Activated CD8-positive, alpha-beta T cell treated with anti-CD3 and anti-CD28 coated beads for 36 hours (primary cell): ENCODE measurements around the gene HNRNPL. TPM values are rescaled to one million over a fixed set of nuclear protein-coding genes. Genes with fewer than 3 reads are reported as not detected.
"Not testable (repeated sequence)": the region's sequence is repeated elsewhere in the genome, so short reads cannot be mapped to it uniquely, and the experiment has no call there.

ENCODE experiments used
- ATAC-seq: fragments of 200-7000 bp; cut with Tn5 transposase; one replicate; pipeline ENCODE4 v1.10.0; 2021; ENCODE audit warnings: mild to moderate bottlenecking, moderate library complexity
- CTCF ChIA-PET: fragments of 350-600 bp; sonication (Branson Sonifier 250); formaldehyde crosslinking; loops from one replicate; lab custom pipeline; 2021; ENCODE audit warnings: antibody characterized with exemption; lab: Charles Lee
- POLR2A ChIA-PET: fragments of 350-600 bp; sonication (Branson Sonifier 250); formaldehyde crosslinking; loops from one replicate; lab custom pipeline; 2021; ENCODE audit warnings: antibody characterized with exemption; lab: Charles Lee
- DNase-seq: peaks from one replicate; pipeline ENCODE4 v3.0.0-alpha.2; 2020
- H3K27ac Mint-ChIP-seq: one replicate; pipeline ENCODE4 v1.8.0; 2021; ENCODE audit warnings: mild to moderate bottlenecking, mixed read lengths
- H3K27me3 Mint-ChIP-seq: one replicate; pipeline ENCODE4 v1.8.0; 2021; ENCODE audit warnings: mixed read lengths
- H3K36me3 Mint-ChIP-seq: one replicate; pipeline ENCODE4 v1.8.0; 2021; ENCODE audit warnings: low read depth, mixed read lengths
- H3K4me1 Mint-ChIP-seq: one replicate; pipeline ENCODE4 v1.8.0; 2021; ENCODE audit warnings: low read depth, mixed read lengths
- H3K4me3 Mint-ChIP-seq: one replicate; pipeline ENCODE4 v1.8.0; 2021; ENCODE audit warnings: mild to moderate bottlenecking, moderate library complexity, mixed read lengths
- H3K9me3 Mint-ChIP-seq: one replicate; pipeline ENCODE4 v1.8.0; 2021; ENCODE audit warnings: mixed read lengths
- intact Hi-C: fragments of 100-400 bp; cut with micrococcal nuclease; formaldehyde crosslinking; loops from one replicate; pipeline ENCODE4 v1.10.0; 2022
- total RNA-seq, 2 experiments: library from RNA; stranded (reverse); gene quantifications; one replicate each; pipeline ENCODE4 v1.2.3, GENCODE V29; 2021
- TF ChIP-seq, protein P1 (sequence below): fragments of 200-600 bp; IDR thresholded peaks from one replicate; pipeline ENCODE4 v1.8.0; 2022; ENCODE audit warnings: antibody characterized with exemption, mild to moderate bottlenecking

The HNRNPL gene
- total RNA-seq, 2 experiments from 2014 or later = 747 to 761 TPM

DNA sequence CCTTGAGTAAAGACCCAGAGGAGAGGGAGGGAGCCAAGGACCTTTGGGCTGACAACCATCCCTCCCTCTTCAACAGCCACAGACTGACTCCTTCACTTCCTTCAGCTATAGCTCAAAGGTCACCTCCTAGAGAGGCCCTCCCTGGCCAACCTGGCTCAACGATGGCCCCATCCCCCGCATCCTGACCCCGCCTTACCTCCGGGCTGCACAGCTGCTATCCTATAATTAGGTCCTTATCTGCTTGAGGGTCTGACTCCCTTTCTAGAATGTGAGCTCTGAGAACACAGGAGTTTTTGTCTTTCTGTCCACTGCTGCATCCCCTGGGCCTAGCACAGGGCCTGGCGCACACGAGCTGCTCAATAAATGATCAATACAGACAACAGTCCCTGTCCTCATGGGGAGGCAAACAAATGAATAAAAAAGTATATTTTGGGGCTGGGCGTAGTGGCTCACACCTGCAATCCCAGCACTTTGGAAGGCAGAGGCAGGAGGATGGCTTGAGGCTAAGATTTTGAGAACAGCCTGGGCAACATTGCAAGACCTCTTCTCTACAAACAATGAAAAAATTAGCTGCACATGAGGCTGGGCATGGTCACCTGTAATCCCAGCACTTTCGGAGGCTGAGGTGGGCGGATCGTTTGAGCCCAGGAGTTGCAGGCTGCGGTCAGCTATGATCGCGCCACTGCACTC is 30.4 kb downstream of the HNRNPL start:
- no peak for DNase-seq
- H3K4me3 Mint-ChIP-seq = no peak overlapping the region
- TF ChIP-seq, protein P1, sequence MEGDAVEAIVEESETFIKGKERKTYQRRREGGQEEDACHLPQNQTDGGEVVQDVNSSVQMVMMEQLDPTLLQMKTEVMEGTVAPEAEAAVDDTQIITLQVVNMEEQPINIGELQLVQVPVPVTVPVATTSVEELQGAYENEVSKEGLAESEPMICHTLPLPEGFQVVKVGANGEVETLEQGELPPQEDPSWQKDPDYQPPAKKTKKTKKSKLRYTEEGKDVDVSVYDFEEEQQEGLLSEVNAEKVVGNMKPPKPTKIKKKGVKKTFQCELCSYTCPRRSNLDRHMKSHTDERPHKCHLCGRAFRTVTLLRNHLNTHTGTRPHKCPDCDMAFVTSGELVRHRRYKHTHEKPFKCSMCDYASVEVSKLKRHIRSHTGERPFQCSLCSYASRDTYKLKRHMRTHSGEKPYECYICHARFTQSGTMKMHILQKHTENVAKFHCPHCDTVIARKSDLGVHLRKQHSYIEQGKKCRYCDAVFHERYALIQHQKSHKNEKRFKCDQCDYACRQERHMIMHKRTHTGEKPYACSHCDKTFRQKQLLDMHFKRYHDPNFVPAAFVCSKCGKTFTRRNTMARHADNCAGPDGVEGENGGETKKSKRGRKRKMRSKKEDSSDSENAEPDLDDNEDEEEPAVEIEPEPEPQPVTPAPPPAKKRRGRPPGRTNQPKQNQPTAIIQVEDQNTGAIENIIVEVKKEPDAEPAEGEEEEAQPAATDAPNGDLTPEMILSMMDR = no peak
- no peaks in the 10 kb centered on the region for H3K4me1 Mint-ChIP-seq
- H3K9me3 Mint-ChIP-seq = no peaks in the 10 kb centered on the region
- peaks cover 32% of the 10 kb centered on the region for H3K36me3 Mint-ChIP-seq
- intact Hi-C loops = no loop called here
- POLR2A ChIA-PET = interaction anchor here (0.6 kb wide), 1 partner anchor 349 kb away, joined by 3 read pairs; no protein-coding TSS in a partner anchor
- no peak for ATAC-seq
- CTCF ChIA-PET = no interaction called here
- H3K27me3 Mint-ChIP-seq = no peaks in the 10 kb centered on the region
- H3K27ac Mint-ChIP-seq = peak overlapping the region; percentile 30

DNA sequence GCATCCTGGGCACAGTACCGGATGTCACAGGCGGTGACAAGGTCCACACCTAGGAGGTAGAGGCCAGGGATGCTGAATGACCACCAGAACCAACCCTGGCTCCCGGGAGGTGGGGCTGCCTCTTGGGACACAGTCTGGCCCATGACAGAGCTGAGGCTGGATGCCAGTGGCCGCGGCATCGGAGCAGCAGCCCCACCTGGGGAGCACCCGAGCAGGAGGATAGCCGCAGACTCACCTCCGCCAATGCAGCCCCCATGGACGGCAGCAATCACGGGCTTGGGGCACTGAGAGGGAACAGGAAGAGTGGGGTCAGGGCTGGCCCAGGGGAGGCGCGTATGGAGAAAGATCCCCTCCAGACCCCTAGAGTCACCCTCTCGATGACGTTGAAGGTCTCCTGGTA is 32.7 kb downstream of the HNRNPL start:
- H3K27me3 Mint-ChIP-seq = no peaks in the 10 kb centered on the region
- H3K9me3 Mint-ChIP-seq = no peaks in the 10 kb centered on the region
- intact Hi-C loops = no loop called here
- H3K27ac Mint-ChIP-seq = no peak overlapping the region
- ChIA-PET CTCF (no interaction called here), POLR2A (no interaction called here)
- H3K4me3 Mint-ChIP-seq = no peak overlapping the region
- DNase-seq (no peak), ATAC-seq (no peak)
- peaks cover 16% of the 10 kb centered on the region for H3K36me3 Mint-ChIP-seq
- TF ChIP-seq, protein P1 = no peak
- no peaks in the 10 kb centered on the region for H3K4me1 Mint-ChIP-seq

DNA sequence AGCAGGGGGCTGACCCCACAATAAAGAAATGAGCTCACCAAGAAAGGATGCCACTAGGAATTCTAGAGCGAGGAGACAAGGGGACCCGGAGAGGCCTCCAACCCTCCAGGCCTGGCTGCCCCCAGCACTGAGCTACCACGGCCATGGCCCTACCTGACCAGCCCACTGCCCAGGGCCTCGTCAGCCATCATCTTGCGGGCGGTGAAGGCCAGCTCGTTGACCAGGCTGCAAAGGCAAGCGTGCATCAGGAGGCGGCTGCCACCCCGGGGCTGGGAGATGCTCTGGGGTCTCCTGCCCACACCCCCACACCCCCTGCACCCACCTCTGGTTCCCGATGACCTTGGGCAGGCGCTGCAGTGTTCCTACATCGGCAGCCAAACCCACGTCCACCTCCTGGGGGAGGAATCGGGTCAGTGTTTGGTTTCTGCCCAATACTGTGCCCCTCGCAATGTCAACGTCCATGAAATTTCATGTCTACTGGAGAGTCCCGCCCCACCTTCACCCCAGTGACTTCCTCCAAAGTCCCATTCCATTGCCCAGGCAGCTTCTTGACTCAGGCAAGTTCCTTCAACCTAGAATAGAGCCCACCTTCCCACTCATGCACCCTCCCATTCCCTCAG is 33.5 kb downstream of the HNRNPL start:
- intact Hi-C loops = no loop called here
- no peak overlapping the region for H3K27ac Mint-ChIP-seq
- H3K9me3 Mint-ChIP-seq = no peaks in the 10 kb centered on the region
- TF ChIP-seq, protein P1 = no peak
- no peak for ATAC-seq
- no peak for DNase-seq
- no peak overlapping the region for H3K4me3 Mint-ChIP-seq
- CTCF ChIA-PET = no interaction called here
- H3K36me3 Mint-ChIP-seq = peaks cover 13% of the 10 kb centered on the region
- H3K4me1 Mint-ChIP-seq = no peaks in the 10 kb centered on the region
- POLR2A ChIA-PET = no interaction called here
- no peaks in the 10 kb centered on the region for H3K27me3 Mint-ChIP-seq

DNA sequence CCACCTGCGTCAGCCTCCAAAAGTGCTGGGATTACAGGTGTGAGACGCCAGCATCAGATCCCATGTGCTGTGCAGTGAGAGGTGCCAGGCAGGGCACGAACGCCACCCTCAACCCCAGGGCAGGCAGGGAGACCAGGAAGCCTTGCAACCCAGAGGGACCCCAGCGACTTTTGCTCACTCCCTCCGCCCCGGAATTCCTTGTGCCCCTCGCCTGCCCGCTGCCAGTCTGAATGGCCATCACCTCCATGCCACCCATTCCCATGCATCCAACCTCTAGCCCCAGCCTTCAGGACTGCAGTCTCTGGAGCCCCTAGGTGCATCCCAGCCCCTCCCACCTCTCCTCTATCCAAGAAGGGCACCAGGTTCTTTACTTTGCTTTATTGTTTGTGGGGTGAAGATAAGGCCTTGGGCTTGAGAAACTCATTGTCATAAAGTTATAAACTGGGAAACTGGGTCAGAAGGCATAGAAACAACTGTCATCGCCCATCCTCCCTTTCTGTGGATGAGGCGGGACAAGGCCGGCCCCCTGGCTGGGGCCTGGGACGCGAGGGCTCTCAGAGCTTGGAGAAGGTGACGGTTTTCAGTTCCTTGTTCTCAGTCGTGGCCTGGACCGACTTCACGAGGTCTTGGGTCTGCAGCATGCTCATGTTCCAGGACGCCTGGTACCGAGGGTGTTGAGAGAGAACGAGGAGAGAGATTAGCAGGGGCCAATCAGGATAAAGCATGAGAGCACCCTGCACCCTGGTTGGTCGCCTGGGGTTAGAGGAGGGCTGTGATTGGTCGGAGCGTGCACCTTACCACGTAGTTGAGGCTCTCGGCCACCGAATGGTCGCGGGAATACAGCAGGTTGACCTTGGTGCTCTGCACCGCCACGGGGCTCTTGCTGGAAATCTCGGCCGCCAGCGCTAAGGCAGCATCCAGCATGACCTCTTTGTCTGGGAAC is 34.5 kb downstream of the HNRNPL start:
- POLR2A ChIA-PET = no interaction called here
- H3K27ac Mint-ChIP-seq = no peak overlapping the region
- TF ChIP-seq, protein P1 = no peak
- DNase-seq = no peak
- H3K9me3 Mint-ChIP-seq = no peaks in the 10 kb centered on the region
- intact Hi-C loops = no loop called here
- ATAC-seq = no peak
- peaks cover 9% of the 10 kb centered on the region for H3K36me3 Mint-ChIP-seq
- H3K27me3 Mint-ChIP-seq = no peaks in the 10 kb centered on the region
- CTCF ChIA-PET = no interaction called here
- H3K4me3 Mint-ChIP-seq = no peak overlapping the region
- H3K4me1 Mint-ChIP-seq = no peaks in the 10 kb centered on the region

DNA sequence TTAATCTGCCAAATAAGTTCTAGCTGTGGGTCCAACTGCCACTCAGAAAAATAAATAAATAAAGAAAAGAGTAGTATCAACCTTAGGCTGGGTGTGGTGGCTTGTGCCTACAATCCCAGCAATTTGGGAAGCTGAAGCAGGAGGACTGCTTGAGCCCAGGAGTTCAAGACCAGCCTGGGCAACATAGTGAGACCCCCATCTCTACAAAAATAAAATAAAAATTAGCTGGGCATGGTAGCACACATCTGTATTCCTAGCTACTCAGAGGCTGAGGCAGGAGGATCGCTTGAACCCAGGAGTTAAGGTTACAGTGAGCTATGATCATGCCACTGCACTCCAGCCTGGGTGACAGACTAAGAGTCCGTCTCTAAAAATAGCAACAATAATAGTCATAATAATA is 35.9 kb downstream of the HNRNPL start:
- DNase-seq, H3K27ac Mint-ChIP-seq, H3K4me3 Mint-ChIP-seq, intact Hi-C loops, H3K27me3 Mint-ChIP-seq, H3K9me3 Mint-ChIP-seq, H3K4me1 Mint-ChIP-seq, ATAC-seq, H3K36me3 Mint-ChIP-seq, POLR2A ChIA-PET: not testable (repeated sequence)
- CTCF ChIA-PET = interaction anchor here (0.5 kb wide), 1 partner anchor 179 kb away, joined by 4 read pairs; no protein-coding TSS in a partner anchor
